GM21825 (cell line): ENCODE data around the gene CCDC88A.
A peak's percentile ranks its signal among the peaks of the same experiment; 100 is the strongest.
"Not testable (repeated sequence)": the region's sequence is repeated elsewhere in the genome, so short reads cannot be mapped to it uniquely, and the experiment has no call there.

ENCODE experiments used
- ATAC-seq: cut with Tn5 transposase; IDR thresholded peaks from one replicate; pipeline ENCODE4 v1.9.1; 2021; ENCODE audit warnings: mild to moderate bottlenecking, moderate library complexity; ENCODE audit not compliant: unreplicated experiment

Gene CCDC88A

DNA sequence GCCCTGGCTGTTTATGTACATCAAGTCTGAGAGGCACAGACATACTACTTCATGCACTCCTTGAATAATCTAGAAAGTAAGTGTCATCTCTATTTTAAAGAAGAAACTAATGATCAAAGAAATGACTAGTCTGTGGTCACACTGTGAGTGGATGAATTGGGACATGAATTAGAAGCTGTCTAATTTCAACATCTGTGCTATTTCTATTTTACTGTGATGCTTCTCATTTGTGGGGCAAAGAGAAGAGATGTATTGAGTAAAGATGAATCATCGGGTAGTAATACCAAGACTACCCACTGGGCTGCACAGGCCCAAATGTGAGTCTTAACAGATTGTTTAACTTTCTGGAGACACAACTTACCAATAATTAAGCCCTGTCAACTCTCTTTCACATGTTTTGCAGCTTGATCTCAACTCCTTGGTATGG lies 108.2 kb downstream of the CCDC88A start:
- ATAC-seq, result peak; percentile 91

DNA sequence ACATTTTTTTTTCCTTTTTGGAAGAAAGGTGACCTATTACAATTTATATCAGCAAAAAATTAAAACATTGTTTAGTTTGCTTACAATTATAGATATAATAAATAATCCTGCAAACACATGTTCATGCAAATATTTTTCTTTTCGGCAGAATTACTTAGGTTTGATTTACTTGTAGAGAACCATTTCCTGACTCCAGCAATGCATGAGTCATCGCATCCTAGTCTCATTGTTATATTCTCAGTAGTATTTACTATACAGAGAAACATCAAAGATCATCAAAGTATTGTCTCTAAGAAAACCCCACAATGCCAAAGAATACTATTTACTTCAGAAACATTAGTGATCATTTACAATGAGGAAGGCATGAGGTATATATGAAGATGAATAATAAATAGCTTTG lies 110.2 kb downstream of the CCDC88A start:
- ATAC-seq, result no peak

DNA sequence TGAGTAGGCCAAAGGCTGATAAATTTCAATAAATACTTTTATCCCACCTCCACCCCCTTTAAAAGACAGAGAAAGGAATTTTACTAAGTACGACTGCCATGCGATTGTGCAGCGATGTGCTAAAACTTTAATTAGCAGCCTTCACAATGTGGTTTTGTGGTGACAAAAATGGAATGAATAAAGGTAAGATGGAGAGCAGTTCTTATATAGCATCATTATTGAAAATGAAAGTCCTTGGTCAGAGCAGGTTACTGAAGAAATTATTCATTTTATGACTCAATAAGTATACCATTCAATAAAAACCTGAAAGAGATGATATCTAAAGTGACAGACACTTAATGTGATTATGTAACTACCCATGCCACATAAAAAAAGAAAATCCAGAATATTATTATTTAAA lies 117.4 kb downstream of the CCDC88A start:
- ATAC-seq, result peak; percentile 59

DNA sequence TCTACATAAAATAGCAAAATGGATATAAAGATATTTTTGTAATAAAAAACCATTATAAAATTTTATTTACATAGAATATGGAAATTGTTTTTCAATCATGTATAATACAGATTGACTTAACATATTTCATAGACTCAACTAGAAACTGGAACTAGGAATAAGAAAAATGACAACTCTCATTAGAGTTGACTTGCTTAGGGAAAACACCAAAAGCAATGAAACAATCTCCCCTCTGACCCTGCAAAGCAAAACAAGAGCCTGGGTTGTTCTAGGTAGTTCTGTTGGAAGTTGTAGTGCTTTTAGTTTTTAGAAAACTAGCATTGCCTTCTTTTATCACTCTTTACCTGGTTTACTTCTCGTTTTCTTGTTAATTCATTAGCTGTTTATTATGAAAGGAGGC lies 118.4 kb downstream of the CCDC88A start:
- peak; percentile 69 for ATAC-seq

DNA sequence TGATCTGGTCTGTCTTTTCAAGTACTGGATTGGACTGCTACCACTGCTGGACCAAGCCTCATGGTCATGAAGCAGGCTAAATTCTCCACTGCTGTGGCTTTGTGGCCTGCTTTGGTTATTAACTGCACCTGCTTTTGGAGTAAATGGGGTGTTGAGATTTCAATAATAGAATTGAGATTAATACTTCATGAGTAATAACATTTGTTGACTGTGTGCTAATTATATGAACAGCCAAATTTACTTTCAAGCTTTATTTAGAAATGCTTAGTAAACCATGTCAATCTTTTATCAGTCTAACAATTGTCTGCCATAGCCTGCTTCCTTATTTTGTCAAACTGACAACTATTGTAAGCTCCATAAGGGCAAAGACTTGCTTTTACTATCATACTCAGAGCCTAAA lies 123.3 kb downstream of the CCDC88A start:
- ATAC-seq, result no peak

DNA sequence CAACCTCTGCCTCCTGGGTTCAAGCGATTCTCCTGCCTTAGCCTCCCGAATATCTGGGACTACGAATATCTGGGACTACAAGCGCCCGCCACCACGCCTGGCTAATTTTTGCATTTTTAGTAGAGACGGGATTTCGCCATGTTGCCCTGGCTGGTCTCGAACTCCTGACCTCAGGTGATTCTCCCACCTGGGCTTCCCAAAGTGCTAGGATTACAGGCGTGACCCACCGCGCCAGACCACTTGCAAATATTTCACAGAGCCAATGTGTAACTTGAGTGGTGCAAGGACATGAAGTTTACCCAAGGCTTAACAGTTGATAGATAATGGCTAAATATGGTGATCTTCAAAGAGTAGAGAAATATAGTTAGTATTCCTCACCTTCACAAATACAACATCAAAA lies 136.6 kb downstream of the CCDC88A start:
- ATAC-seq, result no peak

DNA sequence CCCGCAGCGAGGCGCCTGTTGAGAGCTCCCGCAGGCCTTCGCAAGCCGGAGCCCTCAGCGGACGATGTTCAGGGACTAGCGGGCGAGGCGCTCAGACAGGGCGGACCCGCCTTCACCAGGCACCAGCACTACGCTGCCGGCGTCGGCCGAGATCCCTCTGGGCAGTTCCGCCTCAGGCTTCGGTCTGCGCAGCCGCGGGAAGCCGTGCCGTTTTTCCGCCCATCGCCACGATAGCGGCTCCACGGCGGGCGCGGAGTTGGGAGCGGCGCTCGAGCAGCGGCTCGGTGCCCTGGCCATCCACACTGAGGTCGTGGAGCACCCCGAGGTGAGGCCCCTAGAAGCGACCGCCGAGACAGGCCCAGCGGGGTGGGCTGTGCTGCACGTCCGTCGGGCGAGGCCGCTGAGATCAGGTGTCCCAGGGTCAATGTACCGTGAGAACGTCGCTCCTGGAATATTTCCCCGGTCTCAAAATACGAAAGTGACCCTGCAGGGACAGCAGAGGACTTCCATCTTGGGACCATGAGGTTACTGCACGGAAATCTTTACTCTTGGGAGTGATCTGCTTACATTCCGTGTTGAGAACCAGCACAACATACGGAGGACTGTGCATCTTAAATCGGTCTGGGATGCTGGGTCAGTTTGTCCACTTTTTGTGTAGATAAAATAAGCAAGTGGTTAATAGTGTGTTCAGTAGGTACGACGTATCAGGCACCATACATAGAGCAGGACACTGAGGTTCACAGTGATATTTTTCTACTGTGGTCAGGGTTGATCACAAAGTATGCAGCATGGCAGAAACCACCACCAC lies 137.3 kb downstream of the CCDC88A start:
- ATAC-seq, result peak; percentile 98

DNA sequence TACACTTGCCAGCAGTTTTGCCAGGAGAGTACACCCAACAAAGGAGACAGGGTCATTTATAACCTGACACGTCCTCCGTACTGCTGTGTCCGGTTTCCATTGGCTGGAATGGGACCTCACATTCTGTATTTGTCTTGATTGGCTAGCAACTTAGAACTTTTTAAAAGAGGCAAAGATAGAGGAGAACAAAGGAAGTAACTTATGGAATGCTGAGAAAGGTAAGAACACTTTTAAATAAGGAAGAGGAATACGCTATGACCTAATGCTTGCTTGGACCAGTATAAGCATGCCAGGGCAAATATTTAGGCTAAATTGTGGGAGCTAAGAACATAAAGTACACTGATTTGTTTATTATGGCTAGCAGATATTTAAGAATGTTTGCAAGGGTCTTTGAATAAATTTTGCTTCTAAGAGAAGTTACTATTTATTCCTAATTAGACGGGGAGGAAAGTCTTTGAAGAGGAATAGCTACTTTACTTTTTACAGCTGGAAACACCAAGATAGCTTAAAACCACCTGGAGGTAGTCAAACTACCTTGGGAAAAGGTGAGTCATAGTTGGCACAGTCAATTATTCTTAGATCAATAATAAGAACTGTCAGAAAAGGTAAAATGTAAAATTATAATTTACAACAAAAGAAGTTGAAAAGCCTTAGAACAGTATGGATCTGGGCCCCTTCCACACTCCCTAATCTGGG lies 138.7 kb downstream of the CCDC88A start:
- not testable (repeated sequence) for ATAC-seq

DNA sequence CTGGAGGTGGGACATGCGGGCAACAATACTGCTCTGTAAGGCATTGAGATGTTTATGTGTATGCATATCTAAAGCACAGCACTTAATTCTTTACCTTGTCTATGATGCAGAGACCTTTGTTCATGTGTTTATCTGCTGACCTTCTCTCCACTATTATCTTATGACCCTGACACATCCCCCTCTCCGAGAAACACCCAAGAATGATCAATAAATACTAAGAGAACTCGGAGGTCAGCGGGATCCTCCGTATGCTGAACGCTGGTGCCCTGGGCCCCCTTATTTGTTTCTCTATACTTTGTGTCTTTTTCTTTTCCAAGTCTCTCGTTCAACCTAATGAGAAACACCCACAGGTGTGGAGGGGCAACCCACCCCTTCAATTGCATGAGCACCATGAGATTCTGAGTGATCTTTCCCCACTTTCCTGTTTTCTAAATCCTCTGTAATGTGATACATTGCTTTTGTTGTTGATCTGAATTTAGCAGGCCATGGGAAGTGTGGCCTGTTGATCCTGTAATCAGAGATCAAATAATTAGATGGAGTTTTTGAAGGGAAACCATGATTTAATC lies 139.7 kb downstream of the CCDC88A start:
- not testable (repeated sequence) for ATAC-seq

DNA sequence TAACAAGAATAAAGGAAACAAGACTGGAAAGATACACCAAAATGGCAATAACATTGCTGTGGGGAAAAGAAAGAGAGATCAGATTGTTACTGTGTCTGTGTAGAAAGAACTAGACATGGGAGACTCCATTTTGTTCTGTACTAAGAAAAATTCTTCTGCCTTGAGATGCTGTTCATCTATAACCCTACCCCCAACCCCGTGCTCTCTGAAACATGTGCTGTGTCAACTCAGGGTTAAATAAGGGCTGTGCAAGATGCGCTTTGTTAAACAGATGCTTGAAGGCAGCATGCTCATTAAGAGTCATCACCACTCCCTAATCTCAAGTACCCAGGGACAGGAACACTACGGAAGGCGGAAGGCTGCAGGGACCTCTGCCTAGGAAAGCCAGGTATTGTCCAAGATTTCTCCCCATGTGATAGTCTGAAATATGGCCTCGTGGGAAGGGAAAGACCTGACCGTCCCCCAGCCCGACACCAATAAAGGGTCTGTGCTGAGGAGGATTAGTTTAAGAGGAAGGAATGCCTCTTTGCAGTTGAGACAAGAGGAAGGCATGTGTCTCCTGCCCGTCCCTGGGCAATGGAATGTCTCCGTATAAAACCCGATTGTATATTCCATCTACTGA lies 140.3 kb downstream of the CCDC88A start:
- ATAC-seq, result not testable (repeated sequence)

DNA sequence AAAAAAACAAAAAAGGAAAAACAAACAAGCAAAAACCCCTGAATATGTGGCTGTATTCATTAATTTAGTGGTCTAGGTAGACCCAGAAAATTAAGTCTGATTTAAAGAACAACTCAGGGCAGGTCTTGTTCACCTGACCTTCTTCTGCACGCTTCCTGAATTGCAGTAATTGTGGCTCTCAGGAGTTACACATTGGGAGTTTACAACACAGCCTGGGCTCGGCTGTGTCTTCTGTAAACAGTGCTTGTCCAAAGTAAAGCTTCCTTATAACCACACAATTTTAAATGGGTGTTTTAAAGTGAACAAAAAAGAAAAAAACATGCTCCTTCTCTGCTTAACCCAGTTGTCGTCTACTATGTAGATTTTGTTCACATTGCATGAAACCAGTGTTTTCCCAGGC lies 142.3 kb downstream of the CCDC88A start:
- ATAC-seq, result no peak

DNA sequence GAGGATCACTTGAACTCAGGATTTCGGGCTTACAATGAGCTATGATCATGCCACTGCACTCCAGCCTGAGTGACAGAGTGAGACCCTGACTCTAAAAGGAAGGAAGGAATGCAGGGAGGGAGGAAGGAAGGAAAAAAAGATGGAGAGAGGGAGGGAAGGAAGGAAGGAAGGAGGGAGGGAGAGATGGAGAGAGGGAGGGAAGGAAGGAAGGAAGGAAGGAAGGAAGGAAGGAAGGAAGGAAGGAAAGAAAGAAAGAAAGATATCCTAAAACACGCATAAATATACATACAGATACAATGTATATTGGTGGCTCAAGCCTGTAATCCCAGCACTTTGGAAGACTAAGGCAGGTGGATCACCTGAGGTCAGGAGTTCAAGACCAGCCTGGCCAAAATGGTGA lies 145.3 kb downstream of the CCDC88A start:
- not testable (repeated sequence) for ATAC-seq

DNA sequence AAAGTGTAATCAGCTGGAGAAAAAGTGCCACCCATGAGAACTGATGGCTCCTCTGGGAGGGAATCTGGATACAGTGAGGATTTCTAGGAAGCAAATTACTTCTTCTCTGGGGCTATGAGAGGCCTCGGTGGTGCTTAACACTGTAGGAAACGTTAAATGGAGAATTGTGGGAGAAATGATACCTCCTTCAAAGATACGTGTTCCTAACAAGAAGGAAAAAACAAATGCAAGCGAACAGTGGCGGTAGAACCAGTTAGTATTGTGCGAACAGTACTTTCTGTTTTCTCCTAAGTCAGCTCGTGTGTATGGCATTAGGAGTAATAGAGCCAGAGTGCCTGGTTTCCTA lies 150.0 kb downstream of the CCDC88A start:
- no peak for ATAC-seq

DNA sequence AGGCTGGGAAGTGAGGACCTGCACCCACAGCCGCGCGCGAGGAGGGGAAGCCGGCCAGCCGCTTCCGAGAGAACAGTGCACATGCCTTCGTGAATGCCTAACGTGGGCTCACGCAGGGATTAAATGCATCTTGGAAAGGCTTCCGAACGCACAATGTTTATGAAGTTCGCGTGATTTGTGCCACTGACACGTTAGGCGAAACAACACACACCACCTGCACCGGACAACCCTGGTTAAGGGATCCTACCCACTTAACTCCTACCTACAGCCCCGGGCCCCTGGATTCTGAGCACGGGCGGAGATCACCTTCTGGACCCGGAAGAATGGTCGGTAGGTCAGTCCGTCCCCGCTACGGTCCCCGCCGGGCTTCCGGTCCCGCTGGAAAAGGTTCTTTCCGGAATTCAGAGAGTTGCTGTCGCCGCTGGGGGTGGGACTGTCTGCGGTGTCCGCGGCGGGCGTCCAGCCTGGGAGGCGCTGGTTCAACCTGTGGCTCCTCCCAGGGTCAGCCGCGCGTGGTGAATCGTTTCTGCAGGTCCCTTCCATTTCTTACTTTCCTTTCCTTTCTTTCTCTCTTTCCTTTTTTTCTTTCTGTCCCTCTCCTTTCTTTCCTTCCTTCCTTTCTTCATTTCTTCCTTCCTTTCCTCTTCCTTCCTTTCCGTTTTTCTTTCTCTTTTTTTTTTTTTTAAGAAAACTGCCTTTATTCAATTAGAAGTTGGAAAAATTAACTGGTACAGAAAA lies 150.6 kb downstream of the CCDC88A start, which contains the start of gene MTIF2:
Gene MTIF2 (minus strand): TSS at position 325 of the 738 bp plus-strand sequence. CDS start 5,373 bp downstream, outside the sequence.
- ATAC-seq, result peak; percentile 95

DNA sequence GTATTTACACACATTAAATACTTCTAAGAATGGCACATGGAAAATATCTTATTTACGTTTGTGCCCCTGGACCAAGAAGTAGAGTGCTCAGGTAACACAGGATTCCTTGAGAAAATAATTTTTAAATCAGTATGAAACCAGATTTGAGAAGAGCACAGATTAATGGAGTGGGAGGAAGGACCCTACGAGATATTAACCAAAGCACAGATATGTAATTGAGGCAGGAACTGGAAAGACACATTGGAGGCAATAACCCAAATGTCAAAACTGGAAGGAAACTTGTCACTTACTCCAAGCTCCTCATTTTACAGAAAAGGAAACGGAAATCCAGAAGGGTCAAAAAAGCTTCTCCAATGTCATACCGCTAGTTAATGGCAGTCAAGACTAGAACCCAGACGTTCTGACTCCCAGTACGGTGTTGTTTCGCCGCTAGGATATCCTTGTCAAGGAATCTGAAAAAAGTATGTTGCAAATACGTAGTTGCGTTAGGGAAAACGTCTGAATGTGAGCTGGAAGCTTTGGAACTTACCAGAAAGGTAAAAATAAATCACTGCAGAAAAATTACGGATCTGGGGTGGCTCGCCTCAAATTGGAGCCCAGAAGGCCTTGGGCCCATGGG lies 151.3 kb downstream of the CCDC88A start:
- ATAC-seq, result peak; percentile 3

DNA sequence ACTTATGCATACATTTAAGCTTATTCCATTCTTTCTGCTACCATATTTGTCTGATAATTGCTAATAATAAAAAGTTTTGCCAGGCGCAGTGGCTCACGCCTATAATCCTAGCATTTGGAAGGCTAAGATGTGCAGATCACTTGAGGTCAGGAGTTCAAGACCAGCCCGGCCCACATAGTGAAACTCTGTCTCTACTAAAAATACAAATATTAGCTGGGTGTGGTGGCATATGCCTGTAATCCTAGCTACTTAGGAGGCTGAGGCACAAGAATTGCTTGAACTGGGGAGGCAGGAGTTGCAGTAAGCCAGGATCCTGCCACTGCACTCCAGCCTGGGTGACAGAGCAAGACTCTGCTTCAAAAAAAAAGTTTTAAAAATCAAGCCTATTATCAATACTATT lies 160.1 kb downstream of the CCDC88A start:
- not testable (repeated sequence) for ATAC-seq

DNA sequence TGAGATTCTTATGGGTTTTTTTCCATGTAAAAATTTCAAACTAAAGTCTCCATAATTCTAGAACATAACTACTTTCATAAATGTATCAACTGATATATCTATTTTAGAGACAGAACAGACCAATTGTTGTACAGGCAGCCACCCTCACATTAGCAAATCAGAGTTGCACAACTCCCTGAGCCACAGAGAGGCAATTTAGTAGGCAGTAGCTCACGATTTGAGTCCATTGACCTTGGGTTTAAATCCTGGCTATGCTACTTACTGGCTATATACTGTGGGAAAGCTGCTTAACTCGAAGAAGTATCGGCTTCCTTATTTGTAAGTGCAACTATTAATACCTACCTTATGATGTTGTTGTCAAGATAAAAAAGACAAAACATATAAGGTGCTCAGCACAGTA lies 166.8 kb downstream of the CCDC88A start:
- ATAC-seq, result no peak

DNA sequence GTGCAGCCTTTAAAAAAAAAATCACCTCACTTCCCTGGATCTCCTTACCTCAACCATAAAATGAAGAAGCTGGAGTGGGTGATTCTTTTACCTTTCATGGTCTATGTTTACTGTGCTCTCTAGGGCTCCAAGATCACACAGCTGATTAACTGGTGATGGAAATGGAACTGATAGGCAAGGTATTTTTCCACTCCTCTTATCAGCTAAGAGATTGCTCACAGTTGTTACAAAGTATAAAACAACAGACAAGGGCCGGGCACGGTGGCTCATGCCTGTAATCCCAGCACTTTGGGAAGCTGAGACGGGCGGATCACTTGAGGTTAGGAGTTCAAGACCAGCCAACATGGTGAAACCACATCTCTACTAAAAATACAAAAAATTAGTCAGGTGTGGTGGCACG lies 172.6 kb downstream of the CCDC88A start:
- ATAC-seq, result no peak

DNA sequence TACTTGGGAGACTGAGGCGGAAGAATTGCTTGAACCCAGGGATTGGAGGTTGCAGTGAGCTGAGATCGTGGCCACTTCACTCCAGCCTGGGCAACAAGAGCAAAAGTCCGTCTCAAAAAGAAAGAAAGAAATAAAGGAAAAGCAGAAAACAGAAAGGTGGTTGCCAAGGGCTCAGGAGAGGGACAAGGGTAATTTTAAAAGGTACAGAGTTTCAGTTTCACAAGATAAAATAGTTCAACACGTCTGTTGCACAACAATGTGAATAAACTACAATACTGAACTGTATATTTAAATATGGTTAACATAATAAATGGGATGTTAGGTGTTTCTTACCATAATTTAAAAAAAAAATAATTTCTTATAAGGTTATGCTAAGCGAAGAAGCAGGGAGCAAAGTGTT lies 174.2 kb downstream of the CCDC88A start:
- ATAC-seq, result no peak

DNA sequence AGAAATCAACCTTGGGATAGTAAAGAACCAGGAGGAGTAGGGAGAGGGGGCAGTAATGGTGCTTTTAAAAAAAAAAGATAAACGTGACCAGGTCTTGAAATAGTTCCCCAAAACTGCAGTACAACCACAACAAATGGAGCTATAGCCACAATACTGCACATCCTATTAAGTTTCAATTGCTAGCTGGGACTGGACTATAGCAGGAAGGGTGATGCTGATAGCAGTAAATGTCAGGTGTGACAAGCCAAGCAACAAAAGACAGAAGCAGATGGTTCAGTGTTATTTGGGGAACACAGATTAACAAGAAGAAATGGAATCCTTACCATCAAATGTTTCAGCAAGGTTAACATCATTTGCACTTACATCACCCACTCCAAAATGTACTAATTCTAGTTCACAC lies 177.0 kb downstream of the CCDC88A start:
- ATAC-seq, result no peak
